ENCODE measurements around the gene SLC22A2.

GRCh38 chr6:160305926-160306713 is 47.5 kb upstream of the SLC22A2 start:
- no peak for TF ChIP-seq CTCF (conservative IDR thresholded peaks at IDR 0.05; ENCODE audit: low read depth in 2 of 2)
- no peak for TF ChIP-seq POLR2AphosphoS5 (IDR thresholded peaks at IDR 0.05; ENCODE audit: low read depth)
- no peak for TF ChIP-seq ETS1 (IDR thresholded peaks at IDR 0.05)
- no peak for TF ChIP-seq REST (IDR thresholded peaks at IDR 0.05; ENCODE audit: unreplicated experiment)
- TF ChIP-seq ZNF331 (CRISPR knock-in tag; IDR thresholded peaks at IDR 0.05; ENCODE audit: low read depth), result no peak
- TF ChIP-seq EZH2phosphoT487 (IDR thresholded peaks at IDR 0.05; ENCODE audit: unreplicated experiment), result no peak
- TF ChIP-seq EZH2 (IDR thresholded peaks at IDR 0.05; ENCODE audit: low read depth, unreplicated experiment), result no peak
- no peak for TF ChIP-seq CREB1 (CRISPR knock-in tag; IDR thresholded peaks at IDR 0.05; ENCODE audit: low read depth)
- no peak for TF ChIP-seq JUNB (IDR thresholded peaks at IDR 0.05; ENCODE audit: unreplicated experiment)
- TF ChIP-seq ZNF114 (CRISPR knock-in tag; IDR thresholded peaks at IDR 0.05), result no peak

All from GM23338 (cell line).